Fibroblast of gingiva (primary cell): ENCODE data around the gene MPV17L2.

Source experiments
- DNase-seq: peaks from one replicate; pipeline ENCODE4 v3.0.0-alpha.2; 2011; ENCODE audit warnings: low read depth

Gene MPV17L2

DNA sequence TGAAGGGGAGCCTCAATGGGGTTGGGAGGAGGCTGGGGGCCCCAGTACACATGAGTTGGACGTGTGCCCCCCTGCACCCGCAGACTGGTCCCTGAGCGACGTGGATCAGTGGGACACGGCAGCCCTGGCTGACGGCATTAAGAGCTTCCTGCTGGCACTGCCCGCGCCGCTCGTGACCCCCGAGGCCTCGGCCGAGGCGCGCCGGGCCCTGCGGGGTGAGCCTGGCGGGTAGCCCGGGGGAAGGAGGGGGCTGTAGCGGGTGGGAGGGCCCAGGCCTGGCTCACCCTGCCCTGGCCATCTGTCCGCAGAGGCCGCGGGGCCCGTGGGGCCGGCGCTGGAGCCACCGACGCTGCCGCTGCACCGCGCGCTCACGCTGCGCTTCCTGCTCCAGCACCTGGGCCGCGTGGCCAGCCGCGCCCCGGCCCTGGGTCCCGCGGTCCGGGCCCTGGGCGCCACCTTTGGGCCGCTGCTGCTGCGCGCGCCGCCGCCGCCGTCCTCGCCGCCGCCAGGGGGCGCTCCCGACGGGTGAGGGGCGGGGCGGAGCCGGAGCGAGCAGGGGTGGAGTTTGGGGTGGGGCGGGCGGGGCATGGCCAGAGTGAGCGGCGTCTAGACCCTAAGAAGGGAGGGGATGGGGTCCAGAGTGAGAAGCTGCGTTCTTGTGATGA is 31.9 kb upstream of the MPV17L2 start:
- peak; percentile 41 for DNase-seq

DNA sequence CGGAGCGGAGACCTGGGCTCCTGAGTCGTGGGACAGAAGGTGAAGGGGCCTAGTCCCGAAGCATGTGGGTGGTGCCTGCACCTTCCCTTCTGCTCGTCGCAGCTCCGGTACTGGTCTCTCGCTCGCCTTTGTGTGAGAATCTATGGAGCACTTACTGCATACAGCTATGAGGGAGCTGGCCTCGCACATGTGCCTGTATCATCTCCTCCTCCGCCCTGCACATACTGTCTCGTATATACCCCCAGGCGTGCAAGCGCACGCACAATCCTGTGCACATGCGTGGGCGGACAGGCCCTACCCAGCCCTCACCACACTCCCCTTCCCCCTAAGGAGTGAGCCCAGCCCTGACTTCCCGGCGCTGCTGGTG is 31.4 kb upstream of the MPV17L2 start:
- DNase-seq = no peak

DNA sequence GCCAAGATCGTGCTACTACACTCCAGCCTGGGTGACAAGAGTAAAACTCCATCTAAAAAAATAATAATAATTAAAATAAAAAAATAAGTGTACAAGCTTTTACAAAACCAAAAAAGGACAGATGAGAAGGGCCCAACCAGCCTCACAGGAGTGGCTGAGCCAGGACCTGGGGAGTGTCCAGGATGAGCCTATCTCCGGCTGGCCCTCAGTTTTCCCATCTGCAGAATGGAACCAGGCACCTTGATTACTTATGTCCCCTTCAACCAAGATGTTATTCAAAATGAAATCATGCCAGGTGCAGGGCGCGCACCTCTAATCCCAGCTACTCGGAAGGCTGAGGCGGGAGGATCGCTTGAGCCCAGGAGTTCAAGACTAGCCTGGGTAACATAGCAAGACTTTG is 28.9 kb upstream of the MPV17L2 start:
- no peak for DNase-seq

- DNase-seq = no peak
Observed at GRCh38 chr19:18165794-18166544, 27.0 kb upstream of the MPV17L2 start.

- no peak for DNase-seq
Observed at GRCh38 chr19:18167011-18167410, 26.0 kb upstream of the MPV17L2 start.

GRCh38 chr19:18167975-18168645 is 24.9 kb upstream of the MPV17L2 start:
- no peak for DNase-seq

DNA sequence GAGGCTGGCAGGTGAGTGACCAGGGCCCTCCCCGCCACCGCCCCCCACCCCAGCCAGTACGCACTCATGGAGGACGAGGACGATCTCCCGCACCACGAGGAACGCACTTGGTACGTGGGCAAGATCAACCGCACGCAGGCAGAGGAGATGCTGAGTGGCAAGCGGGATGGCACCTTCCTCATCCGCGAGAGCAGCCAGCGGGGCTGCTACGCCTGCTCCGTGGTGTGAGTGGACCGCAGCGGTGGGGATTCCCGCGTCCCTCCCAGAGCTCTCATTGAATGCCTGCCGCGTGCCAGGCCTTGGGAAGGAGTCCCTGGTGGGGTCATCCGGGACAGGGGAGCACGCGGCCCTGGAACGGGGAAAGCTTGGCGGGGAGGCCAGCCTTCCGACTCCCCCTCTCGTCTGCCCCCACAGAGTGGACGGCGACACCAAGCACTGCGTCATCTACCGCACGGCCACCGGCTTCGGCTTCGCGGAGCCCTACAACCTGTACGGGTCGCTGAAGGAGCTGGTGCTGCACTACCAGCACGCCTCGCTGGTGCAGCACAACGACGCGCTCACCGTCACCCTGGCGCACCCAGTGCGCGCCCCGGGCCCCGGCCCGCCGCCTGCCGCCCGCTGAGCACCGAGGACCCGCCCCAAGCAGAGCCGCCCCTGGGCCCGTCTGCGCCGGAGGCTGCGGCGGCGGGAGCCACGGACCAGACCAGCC is 24.2 kb upstream of the MPV17L2 start:
- DNase-seq = no peak

GRCh38 chr19:18170714-18171255 is 22.2 kb upstream of the MPV17L2 start:
- DNase-seq = no peak

GRCh38 chr19:18171605-18172327 is 21.3 kb upstream of the MPV17L2 start:
- DNase-seq = no peak

GRCh38 chr19:18172331-18173053 is 20.5 kb upstream of the MPV17L2 start:
- no peak for DNase-seq

- no peak for DNase-seq
Observed at GRCh38 chr19:18173054-18173571, 19.9 kb upstream of the MPV17L2 start.

DNA sequence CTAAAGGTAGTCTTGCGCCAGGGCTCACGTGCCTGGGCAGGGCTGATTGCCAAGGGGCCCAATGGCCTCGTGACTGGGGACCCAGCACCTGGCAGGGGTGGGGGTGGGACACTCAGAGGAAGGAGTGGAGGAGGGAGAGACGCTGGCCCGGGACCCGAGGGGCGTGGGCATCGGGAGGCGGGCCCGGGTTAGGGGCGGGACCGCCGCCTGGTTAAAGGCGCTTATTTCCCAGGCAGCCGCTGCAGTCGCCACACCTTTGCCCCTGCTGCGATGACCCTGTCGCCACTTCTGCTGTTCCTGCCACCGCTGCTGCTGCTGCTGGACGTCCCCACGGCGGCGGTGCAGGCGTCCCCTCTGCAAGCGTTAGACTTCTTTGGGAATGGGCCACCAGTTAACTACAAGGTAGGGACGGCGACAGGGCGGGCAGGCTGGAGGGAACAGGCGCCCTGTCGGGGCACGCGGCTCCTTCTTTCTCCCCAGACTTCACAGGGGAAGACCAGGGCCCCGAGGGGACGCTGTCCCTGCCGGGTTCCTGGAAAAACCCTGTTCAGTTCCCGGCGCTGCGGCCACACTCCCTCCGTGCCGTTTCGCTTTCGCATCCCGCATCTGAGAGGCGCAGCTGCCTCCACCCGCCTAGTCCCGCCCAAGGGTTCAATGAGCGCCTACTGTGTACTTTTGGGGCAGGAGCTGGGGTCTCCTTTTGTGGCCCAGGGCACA is 19.3 kb upstream of the MPV17L2 start, which contains the start of gene IFI30:
Gene IFI30 (plus strand): TSS at position 242 of the 717 bp plus-strand sequence. CDS start 29 bp downstream, at position 271.
- no peak for DNase-seq

- DNase-seq = no peak
Observed at GRCh38 chr19:18174983-18175382, 18.0 kb upstream of the MPV17L2 start.

GRCh38 chr19:18176367-18177310 is 16.4 kb upstream of the MPV17L2 start:
- DNase-seq = no peak

DNA sequence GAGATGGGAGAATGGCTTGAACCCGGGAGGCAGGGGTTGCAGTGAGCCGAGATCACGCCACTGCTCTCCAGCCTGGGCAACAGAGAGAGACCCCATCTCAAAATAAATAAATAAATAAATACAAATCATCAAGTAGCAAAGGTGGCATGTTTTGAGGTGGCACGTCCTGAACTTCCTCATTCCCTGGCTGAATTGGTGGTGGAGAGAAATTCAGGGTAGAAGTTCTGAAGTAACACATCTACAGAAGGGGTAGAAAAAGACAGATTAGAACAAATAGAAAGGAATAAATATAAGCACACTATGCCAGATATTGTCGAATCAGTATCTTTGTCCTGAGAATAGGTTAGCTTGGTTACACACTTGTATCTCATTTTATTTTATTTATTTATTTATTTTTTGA is 13.1 kb upstream of the MPV17L2 start:
- DNase-seq = no peak

- DNase-seq = no peak
Observed at GRCh38 chr19:18183529-18183928, 9.5 kb upstream of the MPV17L2 start.

DNA sequence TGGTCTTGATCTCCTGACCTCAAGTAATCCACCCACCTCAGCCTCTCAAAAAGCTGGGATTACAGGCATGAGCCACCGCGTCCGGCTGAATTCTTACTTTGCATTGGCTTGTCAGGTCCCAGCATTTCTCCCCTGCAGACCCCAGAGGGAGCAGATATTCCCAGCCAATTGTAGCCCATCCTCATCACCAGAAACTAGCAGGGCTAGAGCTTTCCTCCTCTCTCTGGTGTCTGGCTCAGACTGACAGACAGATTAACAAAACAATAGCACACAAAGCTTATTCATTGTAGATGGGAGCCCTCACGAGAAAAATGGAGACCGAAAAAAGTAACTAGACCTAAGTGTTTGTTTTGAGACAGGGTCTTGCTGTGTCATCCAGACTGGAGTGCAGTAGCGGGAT is 7.5 kb upstream of the MPV17L2 start:
- DNase-seq = no peak

GRCh38 chr19:18190278-18190677 is 2.7 kb upstream of the MPV17L2 start:
- DNase-seq = no peak

GRCh38 chr19:18191640-18192062 is 1.4 kb upstream of the MPV17L2 start:
- no peak for DNase-seq
